ENCODE measurements around the gene TMEM63B. TPM values are rescaled to one million over a fixed set of nuclear protein-coding genes. Genes with fewer than 3 reads are reported as not detected.

The TMEM63B gene
- polyA plus RNA-seq, 2 of the 4 experiments (the other 2 are of a cell fraction) = 21.6 to 24.0 TPM

DNA sequence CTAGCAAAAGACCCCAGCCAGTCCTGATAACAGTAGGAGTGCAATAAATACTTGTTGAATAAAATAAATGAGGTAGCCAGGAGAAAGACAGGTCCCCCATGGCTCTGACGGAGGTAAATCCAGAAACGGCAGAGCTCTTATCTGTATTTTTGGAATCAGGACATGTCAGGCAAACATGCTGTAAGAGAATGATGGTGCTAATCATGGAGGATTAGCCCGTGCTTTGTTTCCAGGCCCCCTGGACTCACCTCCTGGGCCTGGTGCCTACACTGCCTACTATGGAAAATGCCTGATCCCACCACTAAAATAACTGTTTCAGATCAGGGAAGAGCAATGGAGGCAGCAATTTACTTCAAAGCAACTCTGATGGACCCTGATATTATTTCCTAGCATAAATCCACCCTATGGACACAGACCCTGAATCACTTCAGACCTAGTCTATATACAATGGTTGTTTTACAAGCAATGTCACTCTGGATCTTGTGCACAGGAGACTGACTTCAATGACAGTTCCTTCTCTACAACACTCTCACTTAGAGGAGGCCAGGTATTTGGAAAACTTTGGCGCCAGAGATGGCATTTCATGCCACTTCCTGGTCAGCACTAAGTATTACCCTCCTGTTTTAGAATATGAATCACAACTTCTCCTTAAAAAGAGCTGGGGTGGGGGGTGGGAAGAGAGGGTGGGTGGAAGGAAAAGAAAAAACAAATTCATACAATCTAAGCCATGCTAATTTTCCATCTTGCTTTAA lies 6.5 kb upstream of the TMEM63B start:
- peaks cover 75% of the 10 kb centered on the region for H3K4me1 ChIP-seq
- ChIA-PET CTCF (interaction anchor here (0.7 to 1.4 kb wide), 4 partner anchors 21 to 100 kb away, joined by 3 to 6 read pairs (median 4); no protein-coding TSS in a partner anchor), POLR2A (no interaction called here)
- TF ChIP-seq KDM5A (IDR thresholded peaks at IDR 0.05) (no peak), RNF2 (IDR thresholded peaks at IDR 0.05; ENCODE audit: borderline replicate concordance, low read depth) (no peak), MAX (IDR thresholded peaks at IDR 0.05) (no peak), SMC3 (IDR thresholded peaks at IDR 0.05) (no peak), CHD4 (IDR thresholded peaks at IDR 0.05; ENCODE audit: borderline replicate concordance) (no peak), HOXB5 (CRISPR knock-in tag; IDR thresholded peaks at IDR 0.05) (no peak), CHD2 (IDR thresholded peaks at IDR 0.05; ENCODE audit: low read length, partially characterized antibody) (no peak), CEBPB (IDR thresholded peaks at IDR 0.05) (no peak), FOSL2 (IDR thresholded peaks at IDR 0.05) (no peak), FOSL2 (CRISPR knock-in tag; IDR thresholded peaks at IDR 0.05) (no peak), JUN (IDR thresholded peaks at IDR 0.05) (no peak), TFCP2L1 (CRISPR knock-in tag; IDR thresholded peaks at IDR 0.05) (no peak), HEYL (CRISPR knock-in tag; IDR thresholded peaks at IDR 0.05) (no peak), CBX2 (IDR thresholded peaks at IDR 0.05; ENCODE audit: borderline replicate concordance, low read depth) (no peak), EHMT2 (IDR thresholded peaks at IDR 0.05; ENCODE audit: low read depth) (no peak), RFX5 (IDR thresholded peaks at IDR 0.05) (no peak)
- TF ChIP-seq, protein P1, sequence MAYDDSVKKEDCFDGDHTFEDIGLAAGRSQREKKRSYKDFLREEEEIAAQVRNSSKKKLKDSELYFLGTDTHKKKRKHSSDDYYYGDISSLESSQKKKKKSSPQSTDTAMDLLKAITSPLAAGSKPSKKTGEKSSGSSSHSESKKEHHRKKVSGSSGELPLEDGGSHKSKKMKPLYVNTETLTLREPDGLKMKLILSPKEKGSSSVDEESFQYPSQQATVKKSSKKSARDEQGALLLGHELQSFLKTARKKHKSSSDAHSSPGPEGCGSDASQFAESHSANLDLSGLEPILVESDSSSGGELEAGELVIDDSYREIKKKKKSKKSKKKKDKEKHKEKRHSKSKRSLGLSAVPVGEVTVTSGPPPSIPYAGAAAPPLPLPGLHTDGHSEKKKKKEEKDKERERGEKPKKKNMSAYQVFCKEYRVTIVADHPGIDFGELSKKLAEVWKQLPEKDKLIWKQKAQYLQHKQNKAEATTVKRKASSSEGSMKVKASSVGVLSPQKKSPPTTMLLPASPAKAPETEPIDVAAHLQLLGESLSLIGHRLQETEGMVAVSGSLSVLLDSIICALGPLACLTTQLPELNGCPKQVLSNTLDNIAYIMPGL (CRISPR knock-in tag; IDR thresholded peaks at IDR 0.05; ENCODE audit: borderline replicate concordance) = no peak
- H3K27ac ChIP-seq = no peak overlapping the region
- FAIRE-seq (no peak), ATAC-seq (no peak), DNase-seq (ENCODE audit: low read depth in 1 of 2, low spot score in 1 of 2) (no peak)
- no peak overlapping the region for H3K4me2 ChIP-seq
- no peak overlapping the region for H3K4me3 ChIP-seq
- WGBS (ENCODE audit: missing lambda C conversion rate) = 93% methylated on average over 4 of the region's 4 CpGs
- H3K9me3 ChIP-seq = no peaks in the 10 kb centered on the region

GRCh38 chr6:44122801-44123200 lies 4.6 kb upstream of the TMEM63B start:
- 85% methylated on average over 1 of the region's 1 CpG for WGBS (ENCODE audit: missing lambda C conversion rate)
- Histone ChIP-seq H3K4me3 (no peak overlapping the region), H3K4me1 (peaks cover 64% of the 10 kb centered on the region), H3K9me3 (no peaks in the 10 kb centered on the region), H3K27ac (no peak overlapping the region), H3K4me2 (peak overlapping the region; percentile 28; the same call in 2 of the 3 replicates)
- CTCF ChIA-PET = interaction anchor here (0.9 to 1.3 kb wide), 3 partner anchors 22 to 115 kb away, joined by 3 read pairs; no protein-coding TSS in a partner anchor
- TF ChIP-seq, protein P2, sequence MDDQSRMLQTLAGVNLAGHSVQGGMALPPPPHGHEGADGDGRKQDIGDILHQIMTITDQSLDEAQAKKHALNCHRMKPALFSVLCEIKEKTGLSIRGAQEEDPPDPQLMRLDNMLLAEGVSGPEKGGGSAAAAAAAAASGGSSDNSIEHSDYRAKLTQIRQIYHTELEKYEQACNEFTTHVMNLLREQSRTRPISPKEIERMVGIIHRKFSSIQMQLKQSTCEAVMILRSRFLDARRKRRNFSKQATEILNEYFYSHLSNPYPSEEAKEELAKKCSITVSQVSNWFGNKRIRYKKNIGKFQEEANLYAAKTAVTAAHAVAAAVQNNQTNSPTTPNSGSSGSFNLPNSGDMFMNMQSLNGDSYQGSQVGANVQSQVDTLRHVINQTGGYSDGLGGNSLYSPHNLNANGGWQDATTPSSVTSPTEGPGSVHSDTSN (IDR thresholded peaks at IDR 0.05) = no peak
- TF ChIP-seq, protein P3, sequence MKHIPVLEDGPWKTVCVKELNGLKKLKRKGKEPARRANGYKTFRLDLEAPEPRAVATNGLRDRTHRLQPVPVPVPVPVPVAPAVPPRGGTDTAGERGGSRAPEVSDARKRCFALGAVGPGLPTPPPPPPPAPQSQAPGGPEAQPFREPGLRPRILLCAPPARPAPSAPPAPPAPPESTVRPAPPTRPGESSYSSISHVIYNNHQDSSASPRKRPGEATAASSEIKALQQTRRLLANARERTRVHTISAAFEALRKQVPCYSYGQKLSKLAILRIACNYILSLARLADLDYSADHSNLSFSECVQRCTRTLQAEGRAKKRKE (CRISPR knock-in tag; IDR thresholded peaks at IDR 0.05; ENCODE audit: low read depth) = no peak
- TF ChIP-seq MAX (IDR thresholded peaks at IDR 0.05) (no peak), RNF2 (IDR thresholded peaks at IDR 0.05; ENCODE audit: borderline replicate concordance, low read depth) (no peak), RAD21 (conservative IDR thresholded peaks at IDR 0.05 in 1 of 2, IDR thresholded peaks at IDR 0.05 in 1 of 2) (no peak)
- ATAC-seq (no peak), FAIRE-seq (no peak), DNase-seq (ENCODE audit: low read depth in 1 of 2, low spot score in 1 of 2) (no peak)
- POLR2A ChIA-PET = no interaction called here
